CD4-positive, alpha-beta memory T cell (primary cell): ENCODE data around the gene ADIPOR1. TPM values are rescaled to one million over a fixed set of nuclear protein-coding genes. Genes with fewer than 3 reads are reported as not detected.
A peak's percentile ranks its signal among the peaks of the same experiment; 100 is the strongest.
"Not testable (repeated sequence)": the region's sequence is repeated elsewhere in the genome, so short reads cannot be mapped to it uniquely, and the experiment has no call there.

ENCODE experiments used
- CTCF ChIA-PET: fragments of 350-600 bp; sonication (Branson Sonifier 250); formaldehyde crosslinking; loops from one replicate; lab custom pipeline; 2021; ENCODE audit warnings: inconsistent platforms; ENCODE audit not compliant: partially characterized antibody; lab: Charles Lee
- POLR2A ChIA-PET: fragments of 350-600 bp; sonication (Branson Sonifier 250); formaldehyde crosslinking; loops from one replicate; lab custom pipeline; 2021; ENCODE audit not compliant: partially characterized antibody; lab: Charles Lee
- DNase-seq, 5 donors: peaks; one replicate each; pipeline versions ENCODE4 v3.0.0 to v3.0.0-alpha.2; 2020 to 2022; ENCODE audit warnings: mixed read lengths in 1 of 5
- H3K27ac ChIP-seq: one replicate; pipeline ENCODE4 v1.7.0; 2013; ENCODE audit warnings: low read depth, low read length
- H3K27me3 ChIP-seq: 2 replicates; pipeline ENCODE4 v1.7.0; 2013; ENCODE audit warnings: mild to moderate bottlenecking, low read length, moderate library complexity; ENCODE audit not compliant: insufficient read depth
- H3K36me3 ChIP-seq: 2 replicates; pipeline ENCODE4 v1.7.0; 2013; ENCODE audit warnings: mild to moderate bottlenecking, low read length, moderate library complexity; ENCODE audit not compliant: insufficient read depth
- H3K4me1 ChIP-seq: 2 replicates; pipeline ENCODE4 v1.7.0; 2013; ENCODE audit warnings: mild to moderate bottlenecking, low read length, moderate library complexity; ENCODE audit not compliant: insufficient read depth
- H3K4me3 ChIP-seq, 2 donors: one replicate each; pipeline ENCODE4 v1.7.0; 2013; ENCODE audit warnings: low read length in 2 of 2, mild to moderate bottlenecking in 1 of 2
- H3K9me3 ChIP-seq, 2 donors: one replicate each; pipeline ENCODE4 v1.7.0; 2013; ENCODE audit warnings: low read length in 2 of 2, control low read depth in 1 of 2; ENCODE audit not compliant: control insufficient read depth in 1 of 2
- H3K27ac Mint-ChIP-seq, 7 donors: one replicate each; pipeline ENCODE4 v1.8.0; 2020 to 2021; ENCODE audit warnings: mixed read lengths in 7 of 7, mild to moderate bottlenecking in 6 of 7, inconsistent platforms in 3 of 7, moderate library complexity in 3 of 7
- H3K27me3 Mint-ChIP-seq, 2 donors: one replicate each; pipeline ENCODE4 v1.8.0; 2020 to 2021; ENCODE audit warnings: mixed read lengths in 2 of 2
- H3K36me3 Mint-ChIP-seq, 2 donors: one replicate each; pipeline ENCODE4 v1.8.0; 2020 to 2021; ENCODE audit warnings: mixed read lengths in 2 of 2, inconsistent platforms in 1 of 2, mild to moderate bottlenecking in 1 of 2
- H3K4me1 Mint-ChIP-seq, 4 donors: one replicate each; pipeline ENCODE4 v1.8.0; 2020 to 2021; ENCODE audit warnings: mixed read lengths in 4 of 4, mild to moderate bottlenecking in 1 of 4
- H3K4me3 Mint-ChIP-seq, 8 donors: one replicate each; pipeline ENCODE4 v1.8.0; 2020 to 2021; ENCODE audit warnings: mixed read lengths in 8 of 8, mild to moderate bottlenecking in 7 of 8, moderate library complexity in 6 of 8, inconsistent platforms in 3 of 8
- H3K9me3 Mint-ChIP-seq, 8 donors: one replicate each; pipeline ENCODE4 v1.8.0; 2020 to 2021; ENCODE audit warnings: mixed read lengths in 8 of 8, mild to moderate bottlenecking in 5 of 8, inconsistent platforms in 3 of 8, moderate library complexity in 1 of 8
- intact Hi-C: fragments of 100-400 bp; cut with micrococcal nuclease; formaldehyde crosslinking; loops from one replicate; pipeline ENCODE4 v1.15.1; 2023
- polyA plus RNA-seq, 2 donors: library from polyadenylated mRNA; unstranded; fragments of 300-500 nt; fragmentation: Illumina TruSeq; gene quantifications; one replicate each; pipeline ENCODE4 v1.2.3, GENCODE V29; 2021
- total RNA-seq, 2 experiments: library from RNA; stranded (reverse); gene quantifications; one replicate each; pipeline ENCODE4 v1.2.3, GENCODE V29; 2021

Gene ADIPOR1
- total RNA-seq (10 to 100 TPM; 52.6 to 58.3 TPM), polyA plus RNA-seq (100 to 1,000 TPM in 1 of 2 donors, 10 to 100 TPM in 1; 98.2 to 164 TPM)

DNA sequence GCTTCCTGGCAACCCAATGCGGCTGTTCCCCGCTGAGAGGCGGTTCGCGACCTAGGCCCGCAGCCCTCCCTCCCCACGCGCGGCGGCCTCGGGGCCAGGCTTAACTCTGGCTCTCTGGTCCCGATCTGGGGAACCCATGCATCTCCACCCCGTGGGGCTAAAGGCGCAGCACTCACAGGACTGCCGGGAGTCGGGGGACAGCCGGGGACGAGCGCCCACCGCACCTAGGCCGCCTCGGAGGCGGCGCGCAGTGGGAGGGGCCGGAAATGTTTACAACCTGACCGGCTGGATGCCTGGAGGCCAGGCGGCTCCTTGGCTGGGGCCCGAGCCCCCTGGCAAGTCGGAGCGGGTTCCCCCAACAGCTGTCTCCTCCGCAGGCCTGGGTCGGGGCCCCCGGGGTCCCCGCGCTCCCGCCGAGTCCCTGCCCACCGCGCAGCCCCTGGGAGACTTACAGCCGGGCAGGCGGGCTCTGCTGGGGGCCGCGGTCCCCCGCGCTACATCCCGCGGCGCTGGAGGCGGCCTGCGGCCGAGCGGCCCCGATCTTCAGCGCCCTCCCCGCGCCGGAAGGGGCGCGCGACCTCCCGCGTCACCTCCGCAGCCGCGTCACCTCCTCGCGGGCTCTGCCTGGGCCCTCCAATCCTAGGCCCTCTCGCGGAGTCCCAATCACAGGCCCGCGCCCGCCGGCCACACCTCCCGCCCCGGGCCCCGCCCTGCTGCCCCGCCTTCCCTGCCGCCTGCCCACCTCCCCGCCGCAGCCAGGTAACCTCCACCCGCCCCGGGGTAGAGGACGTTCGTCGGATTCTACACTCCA is at the start of gene ADIPOR1:
Gene ADIPOR1, minus strand, starts transcription at position 580 of the 811 bp plus-strand sequence. CDS start 7,242 bp downstream, outside the sequence.
- CTCF ChIA-PET: no interaction called here
- Mint-ChIP-seq H3K9me3 (peaks cover 0 to 3% (median 0%) of the 10 kb centered on the region in 8 donors), H3K4me1 (peaks cover 30 to 55% (median 47%) of the 10 kb centered on the region in 4 donors), H3K4me3 (peak within 1 kb of the TSS; percentile 89 to 97 (median 94)), H3K27me3 (no peaks in the 10 kb centered on the region), H3K36me3 (peaks cover 14 to 28% of the 10 kb centered on the region in 2 donors), H3K27ac (peak within 1 kb of the TSS; percentile 91 to 99 (median 97))
- H3K9me3 ChIP-seq: no peaks in the 10 kb centered on the region
- peaks cover 54% of the 10 kb centered on the region for H3K4me1 ChIP-seq
- POLR2A ChIA-PET: interaction anchor here (1.0 to 1.1 kb wide), 2 partner anchors 9 to 31 kb away, joined by 3 to 8 read pairs; partner anchors contain the start of genes CYB5R1 and KLHL12
- H3K36me3 ChIP-seq: peaks cover 5% of the 10 kb centered on the region
- no peaks in the 10 kb centered on the region for H3K27me3 ChIP-seq
- H3K27ac ChIP-seq: peak within 1 kb of the TSS; percentile 94
- DNase-seq: peak; percentile 93 to 94 (median 94)
- H3K4me3 ChIP-seq: peak within 1 kb of the TSS; percentile 44 to 78
- intact Hi-C loops: loop anchor here (1.0 to 2.0 kb wide), 4 partner anchors 9 to 69 kb away; partner anchors contain the start of genes CYB5R1, KLHL12 and RABIF

DNA sequence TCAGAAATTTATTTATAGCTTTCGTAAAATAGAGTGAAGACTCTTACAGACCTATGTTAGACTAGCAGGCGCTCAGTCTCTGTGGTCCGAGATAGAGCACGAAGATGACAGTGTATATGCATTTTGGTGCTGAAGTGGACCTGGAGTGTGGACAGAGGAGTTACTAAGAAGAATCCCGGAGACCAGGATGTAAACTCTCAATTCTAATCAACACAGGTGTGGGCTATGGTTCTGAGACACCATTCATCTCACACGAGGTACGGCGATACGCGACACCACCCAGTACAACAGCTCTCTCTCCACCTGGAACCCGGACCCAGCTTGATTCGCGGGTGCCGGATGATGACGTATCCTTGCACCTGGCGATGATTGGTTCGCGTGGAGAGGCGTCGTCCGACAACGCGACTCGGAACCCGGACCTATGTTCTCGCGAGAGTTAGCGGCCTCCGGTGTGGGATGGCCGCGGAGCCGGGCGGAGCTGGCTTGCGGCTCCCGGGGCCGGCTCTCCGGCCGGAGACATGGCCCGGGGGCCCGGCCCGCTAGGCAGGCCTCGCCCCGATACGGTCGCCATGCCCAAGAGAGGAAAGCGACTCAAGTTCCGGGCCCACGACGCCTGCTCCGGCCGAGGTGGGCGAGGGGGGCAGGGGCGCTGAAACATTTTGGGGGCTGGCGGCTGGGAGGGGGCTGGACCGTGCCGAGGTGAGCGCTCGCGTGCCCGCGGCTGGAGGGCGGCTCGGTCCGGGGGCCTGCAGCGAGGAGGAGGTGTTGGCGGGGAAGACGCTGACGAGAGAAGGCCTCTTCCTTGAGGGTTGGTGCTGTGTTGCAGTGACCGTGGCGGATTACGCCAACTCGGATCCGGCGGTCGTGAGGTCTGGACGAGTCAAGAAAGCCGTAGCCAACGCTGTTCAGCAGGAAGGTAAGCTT is 49.1 kb upstream of the ADIPOR1 start, which contains the start of gene TMEM183A:
Gene TMEM183A, plus strand, starts transcription at position 427 of the 924 bp plus-strand sequence. Its CDS starts 92 bp downstream, at position 519.
- H3K4me3 Mint-ChIP-seq: peak within 1 kb of the TSS; percentile 91 to 99 (median 94)
- intact Hi-C loops: loop anchor here (1.0 to 5.0 kb wide), 5 partner anchors 19 to 659 kb away; partner anchors contain the start of genes KDM5B, KLHL12, PPFIA4 and PPP1R12B
- peak; percentile 92 to 96 (median 93) for DNase-seq
- Histone ChIP-seq H3K4me1 (peaks cover 32% of the 10 kb centered on the region), H3K27me3 (no peaks in the 10 kb centered on the region), H3K36me3 (peaks cover 20% of the 10 kb centered on the region), H3K4me3 (peak within 1 kb of the TSS; percentile 75 to 97), H3K9me3 (no peaks in the 10 kb centered on the region), H3K27ac (peak within 1 kb of the TSS; percentile 93)
- H3K27me3 Mint-ChIP-seq: no peaks in the 10 kb centered on the region
- POLR2A ChIA-PET: interaction anchor here (0.6 to 2.9 kb wide), 21 partner anchors 10 to 844 kb away, joined by 3 to 49 read pairs (median 4); partner anchors contain the start of genes CYB5R1, KLHL12, PPFIA4 and RABIF
- peak within 1 kb of the TSS; percentile 97 to 99 (median 98) for H3K27ac Mint-ChIP-seq
- peaks cover 0 to 3% (median 0%) of the 10 kb centered on the region in 8 donors for H3K9me3 Mint-ChIP-seq
- peaks cover 18 to 46% (median 33%) of the 10 kb centered on the region in 4 donors for H3K4me1 Mint-ChIP-seq
- peaks cover 15 to 28% of the 10 kb centered on the region in 2 donors for H3K36me3 Mint-ChIP-seq
- CTCF ChIA-PET: interaction anchor here (0.9 to 5.3 kb wide), 5 partner anchors 9 to 120 kb away, joined by 3 to 21 read pairs (median 5); partner anchors contain the start of gene KLHL12

DNA sequence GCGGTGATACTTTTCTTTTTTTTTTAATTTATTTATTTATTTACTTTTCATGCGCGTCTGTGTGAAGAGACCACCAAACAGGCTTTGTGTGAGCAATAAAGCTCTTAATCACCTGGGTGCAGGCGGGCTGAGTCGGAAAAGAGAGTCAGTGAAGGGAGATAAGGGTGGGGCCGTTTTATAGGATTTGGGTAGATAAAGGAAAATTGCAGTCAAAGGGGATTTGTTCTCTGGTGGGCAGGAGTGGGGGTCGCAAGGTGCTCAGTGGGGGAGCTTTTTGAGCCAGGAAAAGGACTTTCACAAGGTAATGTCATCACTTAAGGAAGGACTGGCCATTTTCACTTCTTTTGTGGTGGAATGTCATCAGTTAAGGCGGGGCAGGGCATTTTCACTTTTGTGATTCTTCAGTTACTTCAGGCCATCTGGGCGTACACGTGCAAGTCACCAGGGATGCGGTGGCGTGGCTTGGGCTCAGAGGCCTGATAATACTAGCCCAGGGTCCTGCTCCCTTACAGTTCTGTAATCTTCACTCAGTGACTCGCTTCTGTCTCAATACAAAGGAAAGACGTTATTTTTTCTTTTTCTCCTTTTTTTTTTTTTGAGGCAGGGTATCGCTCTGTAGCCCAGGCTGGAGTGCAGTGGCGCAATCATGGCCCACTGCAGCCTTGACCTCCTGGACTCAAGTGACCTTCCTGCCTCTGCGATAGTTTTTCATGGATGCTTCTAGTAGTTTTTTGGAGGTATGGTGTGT is 47.5 kb upstream of the ADIPOR1 start:
- H3K27me3 Mint-ChIP-seq, H3K9me3 Mint-ChIP-seq, H3K27me3 ChIP-seq, H3K4me3 ChIP-seq, H3K9me3 ChIP-seq, H3K27ac ChIP-seq, DNase-seq: not testable (repeated sequence)
- Mint-ChIP-seq H3K36me3 (peaks cover 7 to 20% of the 10 kb centered on the region in 2 donors), H3K4me3 (peak overlapping the region; percentile 91 to 99 (median 94)), H3K27ac (peak overlapping the region in 5 of 7 donors; percentile 97 to 99 (median 98)), H3K4me1 (peaks cover 14 to 38% (median 27%) of the 10 kb centered on the region in 4 donors)
- POLR2A ChIA-PET: interaction anchor here (1.3 to 2.9 kb wide), 7 partner anchors 15 to 116 kb away, joined by 3 to 49 read pairs (median 14); partner anchors contain the start of genes KLHL12, PPFIA4 and RABIF
- peaks cover 13% of the 10 kb centered on the region for H3K36me3 ChIP-seq
- H3K4me1 ChIP-seq: peaks cover 28% of the 10 kb centered on the region
- intact Hi-C loops: loop anchor here (5.0 kb wide), 1 partner anchor 198 kb away; the partner anchor contains the start of gene KDM5B
- CTCF ChIA-PET: interaction anchor here (0.8 to 5.3 kb wide), 5 partner anchors 7 to 78 kb away, joined by 3 to 21 read pairs (median 3); partner anchors contain the start of genes CYB5R1 and KLHL12

DNA sequence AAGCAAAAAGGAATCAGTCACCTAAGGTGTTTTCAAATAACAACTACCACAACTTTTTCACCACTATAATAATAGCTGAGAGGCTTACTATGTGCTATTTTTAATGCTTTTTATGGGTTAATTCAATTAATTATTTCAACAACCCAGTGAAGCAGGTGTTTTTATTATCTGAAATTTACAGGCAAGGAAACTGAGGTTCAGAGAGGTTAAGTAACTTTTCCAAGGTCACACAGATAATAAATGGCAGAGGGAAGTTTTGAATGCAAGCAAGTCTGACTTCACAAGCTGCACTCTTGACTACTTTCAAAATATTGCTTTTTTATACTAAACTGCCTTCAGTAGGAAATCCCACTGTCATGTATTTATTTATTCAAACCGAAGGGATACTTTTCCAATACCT is 44.8 kb upstream of the ADIPOR1 start:
- H3K9me3 Mint-ChIP-seq: peaks cover 0 to 3% (median 0%) of the 10 kb centered on the region in 8 donors
- Histone ChIP-seq H3K27ac (no peak overlapping the region), H3K27me3 (peaks cover under 1% of the 10 kb centered on the region), H3K36me3 (no peaks in the 10 kb centered on the region), H3K4me3 (no peak overlapping the region), H3K9me3 (no peaks in the 10 kb centered on the region), H3K4me1 (peaks cover 10% of the 10 kb centered on the region)
- no peak overlapping the region for H3K27ac Mint-ChIP-seq
- no peak overlapping the region for H3K4me3 Mint-ChIP-seq
- no peak for DNase-seq
- ChIA-PET CTCF (no interaction called here), POLR2A (no interaction called here)
- intact Hi-C loops: no loop called here
- H3K27me3 Mint-ChIP-seq: peaks cover 4 to 6% of the 10 kb centered on the region in 2 donors
- H3K36me3 Mint-ChIP-seq: peaks cover 0 to 9% of the 10 kb centered on the region in 2 donors
- peaks cover 12 to 32% (median 21%) of the 10 kb centered on the region in 4 donors for H3K4me1 Mint-ChIP-seq

DNA sequence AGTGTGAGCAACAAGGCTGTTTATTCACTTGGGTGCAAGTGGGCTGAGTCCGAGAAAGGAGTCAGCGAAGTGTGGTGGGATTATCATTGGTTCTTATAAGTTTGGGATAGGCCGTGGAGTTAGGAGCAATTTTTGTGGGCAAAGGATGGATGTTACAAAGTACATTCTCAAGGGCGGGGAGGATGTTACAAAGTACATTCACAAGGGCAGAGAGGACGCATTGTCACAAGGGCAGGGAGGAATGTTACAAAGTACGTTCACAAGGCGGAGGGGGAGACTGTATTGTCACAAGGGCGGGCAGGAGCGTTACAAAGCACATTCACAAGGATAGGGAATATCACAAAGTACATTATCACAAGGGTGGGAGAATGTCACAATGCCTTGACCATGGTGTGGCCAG is 43.9 kb upstream of the ADIPOR1 start:
- Histone ChIP-seq H3K4me1 (peaks cover 9% of the 10 kb centered on the region), H3K27me3 (peaks cover 7% of the 10 kb centered on the region), H3K4me3 (no peak overlapping the region), H3K9me3 (no peaks in the 10 kb centered on the region), H3K36me3 (no peaks in the 10 kb centered on the region), H3K27ac (no peak overlapping the region)
- CTCF ChIA-PET: interaction anchor here (0.6 kb wide), 1 partner anchor 27 kb away, joined by 3 read pairs; no protein-coding TSS in a partner anchor
- intact Hi-C loops: no loop called here
- Mint-ChIP-seq H3K4me1 (peaks cover 11 to 26% (median 14%) of the 10 kb centered on the region in 4 donors), H3K9me3 (peaks cover 0 to 1% (median 0%) of the 10 kb centered on the region in 8 donors), H3K27me3 (peaks cover 4 to 7% of the 10 kb centered on the region in 2 donors), H3K4me3 (no peak overlapping the region), H3K36me3 (peaks cover 0 to 3% of the 10 kb centered on the region in 2 donors), H3K27ac (peak overlapping the region in 2 of 7 donors; percentile 9 to 42)
- DNase-seq: no peak
- POLR2A ChIA-PET: no interaction called here
